Measurements from ENCODE around the gene ZC3H7A.

DNA sequence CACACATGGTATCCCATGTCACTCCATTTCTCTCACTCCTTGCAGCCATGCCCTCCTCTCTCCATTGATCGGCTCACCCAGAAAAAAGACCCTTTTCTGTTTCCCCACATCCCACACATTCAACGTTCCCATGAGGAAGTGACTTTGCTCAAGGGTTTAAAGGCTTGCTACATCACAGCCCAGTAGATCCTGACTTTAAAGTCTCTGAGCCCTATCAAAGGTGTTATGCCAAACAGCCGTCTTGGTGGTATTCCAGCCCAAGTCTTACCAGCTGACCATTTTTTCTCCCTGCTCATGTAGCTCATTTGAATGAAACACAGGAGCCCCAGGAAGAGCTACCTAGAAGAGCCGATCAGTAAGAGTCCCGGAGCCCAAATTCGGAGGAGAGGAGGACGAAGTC lies 47.0 kb downstream of the ZC3H7A start:
- TF ChIP-seq, protein P1, sequence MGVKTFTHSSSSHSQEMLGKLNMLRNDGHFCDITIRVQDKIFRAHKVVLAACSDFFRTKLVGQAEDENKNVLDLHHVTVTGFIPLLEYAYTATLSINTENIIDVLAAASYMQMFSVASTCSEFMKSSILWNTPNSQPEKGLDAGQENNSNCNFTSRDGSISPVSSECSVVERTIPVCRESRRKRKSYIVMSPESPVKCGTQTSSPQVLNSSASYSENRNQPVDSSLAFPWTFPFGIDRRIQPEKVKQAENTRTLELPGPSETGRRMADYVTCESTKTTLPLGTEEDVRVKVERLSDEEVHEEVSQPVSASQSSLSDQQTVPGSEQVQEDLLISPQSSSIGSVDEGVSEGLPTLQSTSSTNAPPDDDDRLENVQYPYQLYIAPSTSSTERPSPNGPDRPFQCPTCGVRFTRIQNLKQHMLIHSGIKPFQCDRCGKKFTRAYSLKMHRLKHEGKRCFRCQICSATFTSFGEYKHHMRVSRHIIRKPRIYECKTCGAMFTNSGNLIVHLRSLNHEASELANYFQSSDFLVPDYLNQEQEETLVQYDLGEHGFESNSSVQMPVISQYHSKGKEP (CRISPR knock-in tag; IDR thresholded peaks at IDR 0.05), result no peak
- no peak for TF ChIP-seq FOSL2 (CRISPR knock-in tag; IDR thresholded peaks at IDR 0.05)
- TF ChIP-seq MXD4 (CRISPR knock-in tag; IDR thresholded peaks at IDR 0.05), result no peak
- TF ChIP-seq SAFB2 (CRISPR knock-in tag; IDR thresholded peaks at IDR 0.05; ENCODE audit: borderline replicate concordance, low read depth), result no peak
- no peak for TF ChIP-seq CEBPB (IDR thresholded peaks at IDR 0.05; ENCODE audit: borderline replicate concordance, low read depth, low read length)
- TF ChIP-seq, protein P2, sequence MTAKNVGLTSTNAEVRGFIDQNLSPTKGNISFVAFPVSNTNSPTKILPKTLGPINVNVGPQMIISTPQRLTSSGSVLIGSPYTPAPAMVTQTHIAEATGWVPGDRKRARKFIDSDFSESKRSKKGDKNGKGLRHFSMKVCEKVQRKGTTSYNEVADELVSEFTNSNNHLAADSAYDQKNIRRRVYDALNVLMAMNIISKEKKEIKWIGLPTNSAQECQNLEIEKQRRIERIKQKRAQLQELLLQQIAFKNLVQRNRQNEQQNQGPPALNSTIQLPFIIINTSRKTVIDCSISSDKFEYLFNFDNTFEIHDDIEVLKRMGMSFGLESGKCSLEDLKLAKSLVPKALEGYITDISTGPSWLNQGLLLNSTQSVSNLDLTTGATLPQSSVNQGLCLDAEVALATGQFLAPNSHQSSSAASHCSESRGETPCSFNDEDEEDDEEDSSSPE (CRISPR knock-in tag; IDR thresholded peaks at IDR 0.05), result no peak
- TF ChIP-seq HNRNPUL1 (IDR thresholded peaks at IDR 0.05; ENCODE audit: low read depth, low read length), result no peak
- no peak for TF ChIP-seq POLR2A (IDR thresholded peaks at IDR 0.05; ENCODE audit: insufficient read depth in 1 of 2, low read depth in 2 of 2, low read length in 2 of 2)
- TF ChIP-seq TAF1 (CRISPR knock-in tag; IDR thresholded peaks at IDR 0.05), result no peak
- TF ChIP-seq ZBTB21 (CRISPR knock-in tag; IDR thresholded peaks at IDR 0.05), result no peak
- TF ChIP-seq, protein P3, sequence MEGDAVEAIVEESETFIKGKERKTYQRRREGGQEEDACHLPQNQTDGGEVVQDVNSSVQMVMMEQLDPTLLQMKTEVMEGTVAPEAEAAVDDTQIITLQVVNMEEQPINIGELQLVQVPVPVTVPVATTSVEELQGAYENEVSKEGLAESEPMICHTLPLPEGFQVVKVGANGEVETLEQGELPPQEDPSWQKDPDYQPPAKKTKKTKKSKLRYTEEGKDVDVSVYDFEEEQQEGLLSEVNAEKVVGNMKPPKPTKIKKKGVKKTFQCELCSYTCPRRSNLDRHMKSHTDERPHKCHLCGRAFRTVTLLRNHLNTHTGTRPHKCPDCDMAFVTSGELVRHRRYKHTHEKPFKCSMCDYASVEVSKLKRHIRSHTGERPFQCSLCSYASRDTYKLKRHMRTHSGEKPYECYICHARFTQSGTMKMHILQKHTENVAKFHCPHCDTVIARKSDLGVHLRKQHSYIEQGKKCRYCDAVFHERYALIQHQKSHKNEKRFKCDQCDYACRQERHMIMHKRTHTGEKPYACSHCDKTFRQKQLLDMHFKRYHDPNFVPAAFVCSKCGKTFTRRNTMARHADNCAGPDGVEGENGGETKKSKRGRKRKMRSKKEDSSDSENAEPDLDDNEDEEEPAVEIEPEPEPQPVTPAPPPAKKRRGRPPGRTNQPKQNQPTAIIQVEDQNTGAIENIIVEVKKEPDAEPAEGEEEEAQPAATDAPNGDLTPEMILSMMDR (CRISPR knock-in tag; IDR thresholded peaks at IDR 0.05), result no peak

Data from HepG2 (cell line).